Measurements from ENCODE around the gene NEDD8.
A peak's percentile ranks its signal among the peaks of the same experiment; 100 is the strongest.
"Not testable (repeated sequence)": the region's sequence is repeated elsewhere in the genome, so short reads cannot be mapped to it uniquely, and the experiment has no call there.

Gene NEDD8

GRCh38 chr14:24212924-24213865 lies 19.0 kb downstream of the NEDD8 start, which contains the start of gene CHMP4A:
Gene CHMP4A (minus strand): TSS chr14:24213488. CDS start chr14:24213439, 49 bp downstream.
- DNase-seq (ENCODE audit: low read depth): peak; percentile 98
- H3K4me3 ChIP-seq (ENCODE audit: low read length): peak within 1 kb of the TSS; percentile 88

GRCh38 chr14:24211311-24211710 lies 20.9 kb downstream of the NEDD8 start:
- no peak overlapping the region for H3K4me3 ChIP-seq (ENCODE audit: low read length)
- no peak for TF ChIP-seq CTCF (IDR thresholded peaks at IDR 0.05; ENCODE audit: insufficient read depth, low read depth, low read length, missing control alignments)
- no peak for DNase-seq (ENCODE audit: low read depth)

More at GRCh38 chr14:24212924-24213865, 19.0 kb downstream of the NEDD8 start, which contains the start of gene CHMP4A:
- TF ChIP-seq CTCF (IDR thresholded peaks at IDR 0.05; ENCODE audit: insufficient read depth, low read depth, low read length, missing control alignments): peak; percentile 18

- no peak for TF ChIP-seq CTCF (IDR thresholded peaks at IDR 0.05; ENCODE audit: insufficient read depth, low read depth, low read length, missing control alignments)
- H3K4me3 ChIP-seq (ENCODE audit: low read length): no peak overlapping the region
- no peak for DNase-seq (ENCODE audit: low read depth)
These were observed 24.5 kb downstream of the NEDD8 start for GRCh38 chr14:24207625-24208024.

- DNase-seq (ENCODE audit: low read depth): no peak
- TF ChIP-seq CTCF (IDR thresholded peaks at IDR 0.05; ENCODE audit: insufficient read depth, low read depth, low read length, missing control alignments): no peak
- no peak overlapping the region for H3K4me3 ChIP-seq (ENCODE audit: low read length)
These were observed 25.0 kb downstream of the NEDD8 start for GRCh38 chr14:24207104-24207551.

- no peak for TF ChIP-seq CTCF (IDR thresholded peaks at IDR 0.05; ENCODE audit: insufficient read depth, low read depth, low read length, missing control alignments)
- no peak for DNase-seq (ENCODE audit: low read depth)
- H3K4me3 ChIP-seq (ENCODE audit: low read length): no peak overlapping the region
These were observed 25.7 kb downstream of the NEDD8 start for GRCh38 chr14:24206260-24207103.

- H3K4me3 ChIP-seq (ENCODE audit: low read length): no peak overlapping the region
- DNase-seq (ENCODE audit: low read depth): no peak
- no peak for TF ChIP-seq CTCF (IDR thresholded peaks at IDR 0.05; ENCODE audit: insufficient read depth, low read depth, low read length, missing control alignments)
These were observed 27.7 kb downstream of the NEDD8 start for GRCh38 chr14:24204163-24205146.

GRCh38 chr14:24203249-24203886 lies 28.8 kb downstream of the NEDD8 start:
- DNase-seq (ENCODE audit: low read depth); H3K4me3 ChIP-seq (ENCODE audit: low read length): not testable (repeated sequence)

GRCh38 chr14:24202538-24202937 lies 29.6 kb downstream of the NEDD8 start:
- DNase-seq (ENCODE audit: low read depth); H3K4me3 ChIP-seq (ENCODE audit: low read length): not testable (repeated sequence)

Data from epithelial cell of esophagus (primary cell).